Omental fat pad (tissue), 4 donors: ENCODE measurements around the gene TMEM106C. TPM values are rescaled to one million over a fixed set of nuclear protein-coding genes. Genes with fewer than 3 reads are reported as not detected.
"Not testable (repeated sequence)": the region's sequence is repeated elsewhere in the genome, so short reads cannot be mapped to it uniquely, and the experiment has no call there.

Source experiments
- ATAC-seq: fragments of 150-250 bp; one replicate; pipeline ENCODE4 v1.9.1; 2016; ENCODE audit warnings: mild to moderate bottlenecking, moderate library complexity; ENCODE audit not compliant: low FRiP score
- DNase-seq: peaks from one replicate; pipeline ENCODE4 v3.0.0-alpha.2; 2019; ENCODE audit warnings: low spot score
- total RNA-seq, 4 donors: library from RNA; depleted of rRNA; stranded (reverse); fragments of >200 nt; gene quantifications; one replicate each; pipeline ENCODE4 v1.1.0, GENCODE V29; 2016
- TF ChIP-seq, protein P1 (sequence below), 3 donors: fragments of 450-650 bp; IDR thresholded peaks; one replicate each; pipeline ENCODE4 v1.5.1; 2016 to 2017; ENCODE audit warnings: antibody characterized with exemption in 3 of 3, mild to moderate bottlenecking in 3 of 3, moderate library complexity in 2 of 3

Gene TMEM106C
- total RNA-seq, 4 donors from 2014 or later: 27.3 to 87.5 (median 62.1) TPM

DNA sequence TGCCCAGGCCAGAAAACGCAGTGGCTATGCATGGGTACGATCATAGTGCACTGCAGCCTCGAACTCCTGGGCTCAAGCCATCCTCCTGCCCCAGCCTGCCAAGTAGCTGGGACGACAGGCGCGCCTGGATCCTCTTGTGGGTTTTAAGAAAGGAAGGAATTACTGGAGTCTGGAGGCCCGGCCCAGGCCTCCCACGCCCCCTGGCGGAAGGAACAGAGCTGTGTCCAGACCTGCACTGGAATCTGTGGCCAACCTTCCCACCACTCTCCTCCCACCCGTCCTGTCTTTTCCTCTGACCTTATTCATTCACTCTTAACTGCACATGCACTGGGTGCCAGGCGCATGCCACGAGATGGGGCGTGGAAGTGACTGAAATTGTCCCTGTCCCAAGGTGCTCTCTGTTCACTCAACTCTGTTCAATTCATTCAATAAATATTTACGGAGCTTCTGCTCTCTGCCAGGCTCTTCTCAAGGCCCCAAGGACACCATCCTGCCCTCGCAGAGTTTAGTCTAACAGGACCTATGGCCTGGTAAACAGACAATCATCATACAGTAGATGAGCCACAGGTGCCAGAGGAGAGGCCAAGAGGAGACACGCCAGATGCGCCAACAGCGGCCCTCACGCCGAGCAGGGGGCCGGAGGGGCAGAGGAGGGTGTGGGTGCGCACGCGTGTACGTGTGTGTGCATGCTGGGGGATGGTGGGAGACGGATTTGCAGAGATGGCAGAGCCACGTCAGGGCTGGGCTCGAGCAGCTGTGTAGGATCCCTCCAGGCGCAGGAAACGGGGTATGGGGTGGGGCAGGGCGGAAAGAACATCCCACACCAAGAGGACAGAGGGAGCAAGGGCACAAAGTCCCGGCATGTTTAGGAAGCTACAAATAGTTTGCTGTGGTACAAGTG is 13.7 kb upstream of the TMEM106C start:
- DNase-seq: peak; percentile 64
- peak; percentile 83 for ATAC-seq
- TF ChIP-seq, protein P1, sequence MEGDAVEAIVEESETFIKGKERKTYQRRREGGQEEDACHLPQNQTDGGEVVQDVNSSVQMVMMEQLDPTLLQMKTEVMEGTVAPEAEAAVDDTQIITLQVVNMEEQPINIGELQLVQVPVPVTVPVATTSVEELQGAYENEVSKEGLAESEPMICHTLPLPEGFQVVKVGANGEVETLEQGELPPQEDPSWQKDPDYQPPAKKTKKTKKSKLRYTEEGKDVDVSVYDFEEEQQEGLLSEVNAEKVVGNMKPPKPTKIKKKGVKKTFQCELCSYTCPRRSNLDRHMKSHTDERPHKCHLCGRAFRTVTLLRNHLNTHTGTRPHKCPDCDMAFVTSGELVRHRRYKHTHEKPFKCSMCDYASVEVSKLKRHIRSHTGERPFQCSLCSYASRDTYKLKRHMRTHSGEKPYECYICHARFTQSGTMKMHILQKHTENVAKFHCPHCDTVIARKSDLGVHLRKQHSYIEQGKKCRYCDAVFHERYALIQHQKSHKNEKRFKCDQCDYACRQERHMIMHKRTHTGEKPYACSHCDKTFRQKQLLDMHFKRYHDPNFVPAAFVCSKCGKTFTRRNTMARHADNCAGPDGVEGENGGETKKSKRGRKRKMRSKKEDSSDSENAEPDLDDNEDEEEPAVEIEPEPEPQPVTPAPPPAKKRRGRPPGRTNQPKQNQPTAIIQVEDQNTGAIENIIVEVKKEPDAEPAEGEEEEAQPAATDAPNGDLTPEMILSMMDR (IDR thresholded peaks at IDR 0.05): peak in 1 of 3 donors; percentile 69

DNA sequence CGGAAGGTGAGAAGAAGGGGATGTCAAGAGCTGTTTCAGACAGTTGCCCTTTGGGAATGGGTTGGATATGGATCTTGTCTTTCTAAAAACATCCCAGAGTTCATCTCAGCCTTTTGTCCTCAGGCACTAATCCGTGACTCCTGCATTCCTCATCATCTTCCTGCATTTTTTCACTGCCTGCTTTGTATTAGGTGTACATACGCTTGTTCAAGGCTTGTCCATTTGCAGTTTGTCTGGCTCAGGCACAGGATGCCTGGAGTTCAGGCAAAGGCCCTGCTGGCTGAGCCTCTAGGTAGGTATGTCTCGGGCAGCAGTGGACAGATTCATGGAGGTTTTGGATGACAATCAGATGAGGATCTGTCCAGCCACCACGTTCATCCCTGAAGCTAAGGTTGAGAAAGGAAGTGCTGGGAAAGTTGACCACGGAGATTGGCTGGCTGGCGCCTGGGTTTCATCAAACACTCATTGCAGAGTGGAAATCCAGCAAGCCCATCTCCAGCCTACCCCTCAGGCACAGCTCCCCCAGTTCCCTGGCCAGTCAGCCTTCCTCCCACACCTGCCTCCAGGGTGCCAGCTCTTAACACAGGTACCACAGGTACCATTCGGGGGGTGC is 12.4 kb upstream of the TMEM106C start:
- ATAC-seq (no peak), DNase-seq (no peak)
- TF ChIP-seq, protein P1 (IDR thresholded peaks at IDR 0.05): no peak

DNA sequence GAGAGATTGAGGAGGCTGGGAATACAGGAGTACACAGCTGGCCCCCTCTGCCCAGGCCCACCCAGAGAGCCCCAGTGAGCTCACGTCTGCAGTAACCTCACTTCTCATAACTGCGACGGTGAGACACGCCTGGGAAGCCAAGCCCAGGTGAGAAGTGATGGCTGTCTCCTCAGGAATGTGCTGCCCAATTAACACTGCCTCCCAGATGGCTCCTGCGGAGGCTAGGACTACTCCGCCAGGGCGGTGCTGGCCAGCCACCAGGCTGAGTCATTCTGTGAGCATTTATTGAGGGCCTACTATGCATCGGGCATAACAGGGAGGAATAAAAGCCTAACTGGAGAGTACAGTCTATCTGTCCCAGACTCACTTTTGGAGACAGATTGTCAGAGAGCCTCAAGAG is 9.3 kb upstream of the TMEM106C start:
- DNase-seq: no peak
- TF ChIP-seq, protein P1 (IDR thresholded peaks at IDR 0.05): no peak
- ATAC-seq: no peak

DNA sequence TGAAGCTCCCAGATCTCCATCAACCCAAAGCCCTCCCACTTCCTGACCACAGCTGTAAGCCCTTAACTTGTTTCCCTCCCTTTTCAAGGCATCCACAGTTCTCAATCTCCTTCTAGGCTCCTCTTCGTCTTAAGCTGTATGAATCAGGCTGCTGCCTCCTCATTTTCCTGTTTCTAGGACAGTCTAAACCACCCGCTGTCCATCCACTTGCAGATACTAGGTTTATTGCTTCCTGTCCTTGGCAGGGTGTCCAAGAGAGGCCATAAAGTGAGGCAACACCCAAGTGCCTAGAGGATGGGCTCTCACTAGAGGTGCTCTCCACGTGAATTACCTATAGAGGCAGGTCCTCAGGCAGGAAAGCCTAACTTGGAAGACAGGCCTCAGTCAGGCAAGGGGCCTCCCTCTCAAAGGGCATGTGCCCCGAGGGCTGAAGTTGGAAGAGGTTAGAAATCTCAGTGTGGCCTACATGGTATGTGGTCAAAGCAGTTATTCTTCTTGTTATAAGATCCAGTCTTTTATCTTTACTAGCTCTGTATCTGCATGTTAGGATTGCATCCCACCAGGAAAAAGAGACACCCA is 8.8 kb upstream of the TMEM106C start:
- TF ChIP-seq, protein P1 (IDR thresholded peaks at IDR 0.05): no peak
- DNase-seq (no peak), ATAC-seq (no peak)

DNA sequence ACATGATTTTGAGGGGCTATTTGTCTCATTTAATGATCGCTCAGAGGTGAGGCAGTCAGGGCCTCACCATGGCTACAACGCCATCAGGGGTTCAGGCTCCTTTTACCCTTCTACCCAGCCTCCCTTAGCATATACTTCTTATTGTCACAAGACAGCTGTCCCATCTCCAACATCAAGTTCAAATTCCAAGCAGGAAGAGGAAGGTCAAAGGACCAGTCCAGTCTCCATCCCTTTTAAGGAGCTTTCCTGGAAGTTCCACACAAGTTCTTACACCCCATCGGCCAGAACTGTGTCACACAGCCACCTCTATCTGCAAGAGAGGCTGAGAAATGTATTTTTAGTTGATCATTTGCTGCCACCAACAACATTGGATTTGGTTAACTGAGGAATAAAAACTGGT is 8.3 kb upstream of the TMEM106C start:
- DNase-seq (no peak), ATAC-seq (no peak)
- TF ChIP-seq, protein P1 (IDR thresholded peaks at IDR 0.05): no peak

DNA sequence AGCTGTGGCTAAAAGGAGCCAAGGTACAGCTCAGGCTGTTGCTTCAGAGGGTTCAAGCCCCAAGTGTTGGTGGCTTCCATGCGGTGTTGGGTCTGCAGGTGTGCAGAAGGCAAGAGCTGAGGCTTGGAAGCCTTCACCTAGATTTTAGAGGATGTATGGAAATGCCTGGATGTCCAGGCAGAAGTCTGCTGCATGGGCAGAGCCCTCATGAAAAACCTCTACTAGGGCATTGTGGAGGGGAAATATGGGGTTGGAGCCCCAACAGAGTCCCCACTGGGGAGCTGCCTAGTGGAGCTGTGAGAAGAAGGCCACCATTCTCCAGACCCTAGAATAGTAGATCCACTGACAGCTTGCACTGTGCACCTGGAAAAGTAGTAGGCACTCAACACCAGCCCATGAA is 5.7 kb upstream of the TMEM106C start:
- DNase-seq, ATAC-seq: not testable (repeated sequence)

DNA sequence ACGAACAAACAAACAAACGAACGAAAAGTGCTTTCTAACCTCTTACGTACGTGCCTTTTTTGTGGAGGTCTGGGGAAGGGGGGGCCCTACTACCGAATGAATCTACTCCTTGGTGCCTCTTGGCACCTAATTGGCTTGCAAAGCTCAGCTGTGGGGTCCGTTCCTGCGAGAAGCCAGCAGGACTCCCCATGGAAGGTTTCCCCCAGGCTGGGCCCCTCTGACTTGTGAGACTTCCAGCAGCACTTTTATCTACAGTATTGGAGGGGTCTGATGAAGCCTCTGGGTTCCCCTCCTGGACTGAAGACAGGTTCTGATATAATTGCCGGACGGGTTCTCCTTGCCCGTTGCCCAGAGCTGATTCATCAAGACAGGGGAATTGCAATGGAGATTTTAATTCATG is 1.2 kb upstream of the TMEM106C start:
- TF ChIP-seq, protein P1 (IDR thresholded peaks at IDR 0.05): no peak
- no peak for ATAC-seq
- DNase-seq: no peak
